Measurements from ENCODE around the gene C1orf167.
A peak's percentile ranks its signal among the peaks of the same experiment; 100 is the strongest.
"Not testable (repeated sequence)": the region's sequence is repeated elsewhere in the genome, so short reads cannot be mapped to it uniquely, and the experiment has no call there.

C1orf167 gene

DNA sequence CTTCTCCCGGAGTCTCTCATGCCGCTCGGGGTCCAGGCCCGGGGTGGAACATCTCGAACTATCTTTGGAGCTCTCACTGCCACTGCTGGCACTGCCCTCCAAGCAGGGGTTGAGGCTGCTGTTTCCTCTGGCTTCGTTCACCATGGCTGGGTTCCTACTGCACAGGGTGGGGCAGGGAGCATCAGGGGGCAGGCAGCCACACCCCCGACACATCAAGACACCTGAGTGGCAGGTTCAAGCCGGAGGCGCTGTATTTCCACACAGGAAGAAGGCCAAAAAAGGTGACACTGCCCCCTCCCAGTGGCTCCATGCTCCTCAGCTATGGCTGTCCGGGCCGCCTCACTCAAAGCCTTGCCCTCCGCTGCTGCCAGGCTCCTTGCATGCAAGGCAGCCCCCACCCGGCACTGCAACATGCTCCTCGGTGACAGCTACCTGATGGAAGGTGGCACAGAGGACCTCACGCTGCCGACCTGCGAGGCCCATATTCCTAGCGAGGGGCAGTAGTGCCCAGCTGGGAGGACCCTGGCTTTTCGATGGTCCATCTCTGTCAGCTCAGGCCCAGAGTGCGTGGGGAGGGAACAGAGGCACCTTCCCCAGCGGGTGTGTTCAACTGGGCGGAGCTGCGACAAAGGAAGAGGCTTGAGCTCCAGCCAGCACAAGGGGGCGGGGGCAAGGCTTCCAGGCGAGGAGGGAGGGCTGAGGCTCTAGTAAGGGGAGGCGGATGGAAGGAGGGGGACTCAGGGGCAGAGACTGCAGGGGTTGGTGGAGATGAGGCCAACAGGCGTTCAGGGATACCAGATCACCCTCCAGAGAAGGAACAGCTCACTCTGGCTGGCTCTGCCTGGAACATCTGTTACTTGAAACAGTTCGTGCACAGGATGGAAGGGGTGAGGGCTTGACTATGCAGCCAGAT, 41.2 kb downstream of the C1orf167 start:
- peak; percentile 97 for DNase-seq

DNA sequence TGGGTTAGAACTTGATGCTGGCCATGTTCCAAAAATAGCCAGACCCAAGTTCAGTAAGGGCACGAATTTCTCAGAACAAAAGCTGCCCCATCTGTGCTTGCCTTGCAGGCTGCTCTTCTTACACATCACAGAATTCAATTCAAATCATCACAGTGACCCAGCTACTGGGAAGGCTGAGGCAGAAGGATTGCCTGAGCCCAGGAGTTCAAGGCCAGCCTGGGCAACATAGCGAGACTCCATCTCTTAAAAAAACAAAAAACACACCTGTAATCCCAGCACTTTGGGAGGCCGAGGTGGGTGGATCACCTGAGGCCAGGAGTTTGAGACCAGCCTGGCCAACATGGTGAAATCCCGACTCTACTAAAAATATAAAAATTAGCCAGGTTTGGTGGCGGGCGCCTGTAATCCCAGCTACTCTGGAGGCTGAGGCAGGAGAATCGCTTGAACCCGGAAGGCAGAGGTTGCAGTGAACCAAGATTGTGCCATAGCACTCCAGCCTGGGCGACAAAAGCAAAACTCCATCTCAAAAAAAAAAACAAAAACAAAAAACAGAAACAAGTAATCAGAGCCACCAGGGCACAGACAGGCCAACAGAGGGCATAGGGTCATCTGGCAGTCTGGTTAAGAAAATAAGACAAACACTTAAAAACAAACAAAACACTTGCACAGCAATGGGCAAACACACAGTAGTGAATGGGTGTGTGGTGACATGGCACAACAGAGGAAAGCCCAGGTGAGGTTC, 42.1 kb downstream of the C1orf167 start:
- DNase-seq = not testable (repeated sequence)

DNA sequence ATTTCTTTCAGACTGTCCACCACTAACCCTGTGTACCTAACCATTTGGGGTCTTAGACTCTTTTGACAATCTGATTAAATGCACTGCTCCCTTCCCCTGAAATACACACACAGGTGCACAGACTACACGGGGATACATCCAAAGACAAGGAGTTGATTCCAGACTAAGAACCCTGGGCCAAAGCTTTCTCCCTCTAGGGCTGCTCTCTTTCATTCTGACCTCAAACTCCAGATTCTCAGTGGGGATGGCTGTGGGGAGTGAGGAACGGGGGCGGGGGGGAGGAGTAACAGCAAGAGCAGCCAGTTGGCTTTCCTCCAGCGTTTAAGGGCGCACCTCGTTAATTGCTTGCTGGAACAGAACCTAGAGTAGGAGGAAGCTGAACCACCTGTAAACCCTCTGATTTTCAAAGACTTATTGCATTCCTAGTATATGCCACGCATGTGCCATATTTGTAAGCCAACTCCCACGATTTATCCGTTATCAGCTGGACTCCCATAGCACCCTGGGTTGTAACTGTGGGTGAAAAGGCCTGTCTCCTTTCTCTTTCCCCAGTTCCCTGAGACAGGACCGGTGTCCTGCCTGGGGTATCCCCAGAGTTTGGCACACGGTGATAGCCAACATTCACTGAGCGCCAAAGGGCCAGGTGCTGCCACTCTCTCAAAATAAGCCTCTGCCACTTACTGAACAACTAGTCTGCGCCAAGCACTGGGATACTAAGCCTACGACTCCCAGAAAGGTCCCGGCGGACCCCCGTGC, 42.9 kb downstream of the C1orf167 start:
- peak; percentile 74 for DNase-seq

DNA sequence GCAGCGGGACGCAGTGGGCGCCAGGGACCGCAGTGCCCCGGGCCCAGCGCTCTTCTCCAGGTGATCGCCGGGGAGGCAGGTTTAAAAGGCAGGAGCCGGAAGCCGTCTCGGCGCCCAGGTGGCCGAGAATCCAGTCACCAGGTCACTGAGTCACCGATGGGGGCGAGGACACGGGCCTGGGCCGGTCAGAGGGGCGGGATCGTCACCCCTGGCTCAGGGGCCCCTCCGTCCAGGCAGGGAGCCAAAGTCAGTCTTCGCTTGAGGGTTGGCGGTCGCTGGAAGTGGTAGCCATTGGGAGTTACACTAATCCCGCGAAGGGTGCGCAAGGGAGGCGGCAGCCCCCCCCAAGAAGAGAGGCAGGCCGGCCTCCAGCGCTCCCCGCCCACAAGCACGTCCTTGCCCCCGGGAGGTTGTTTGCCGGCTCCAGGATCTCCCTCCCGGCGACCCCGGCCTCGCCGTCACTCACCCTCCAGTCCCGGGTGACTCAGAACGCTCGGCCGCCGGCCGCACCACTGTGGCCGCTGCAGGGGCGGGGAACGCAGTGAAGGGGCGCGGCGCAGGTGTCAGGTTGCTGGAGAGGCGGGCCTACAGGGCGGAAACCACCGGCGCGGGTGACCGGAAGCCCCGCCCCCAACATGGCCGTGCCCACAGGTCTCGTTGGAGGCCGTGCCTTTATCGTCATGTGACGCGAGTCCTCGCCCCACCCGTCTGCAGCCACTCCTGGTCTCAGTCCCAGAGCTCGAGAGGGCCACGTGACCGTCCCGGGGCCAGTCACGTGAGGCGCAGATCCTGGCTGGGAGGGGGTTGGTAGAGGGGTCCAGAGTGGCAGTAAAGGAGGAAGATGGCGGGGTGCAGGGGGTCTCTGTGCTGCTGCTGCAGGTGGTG, 43.7 kb downstream of the C1orf167 start, which contains the start of the genes CLCN6 and MTHFR:
Gene CLCN6, plus strand, starts transcription at position 770 of the 885 bp plus-strand sequence. Its CDS starts 72 bp downstream, at position 842.
Gene MTHFR, minus strand, starts transcription at position 543 of the 885 bp plus-strand sequence. CDS start 2,848 bp downstream, outside the sequence.
- DNase-seq = peak; percentile 100

DNA sequence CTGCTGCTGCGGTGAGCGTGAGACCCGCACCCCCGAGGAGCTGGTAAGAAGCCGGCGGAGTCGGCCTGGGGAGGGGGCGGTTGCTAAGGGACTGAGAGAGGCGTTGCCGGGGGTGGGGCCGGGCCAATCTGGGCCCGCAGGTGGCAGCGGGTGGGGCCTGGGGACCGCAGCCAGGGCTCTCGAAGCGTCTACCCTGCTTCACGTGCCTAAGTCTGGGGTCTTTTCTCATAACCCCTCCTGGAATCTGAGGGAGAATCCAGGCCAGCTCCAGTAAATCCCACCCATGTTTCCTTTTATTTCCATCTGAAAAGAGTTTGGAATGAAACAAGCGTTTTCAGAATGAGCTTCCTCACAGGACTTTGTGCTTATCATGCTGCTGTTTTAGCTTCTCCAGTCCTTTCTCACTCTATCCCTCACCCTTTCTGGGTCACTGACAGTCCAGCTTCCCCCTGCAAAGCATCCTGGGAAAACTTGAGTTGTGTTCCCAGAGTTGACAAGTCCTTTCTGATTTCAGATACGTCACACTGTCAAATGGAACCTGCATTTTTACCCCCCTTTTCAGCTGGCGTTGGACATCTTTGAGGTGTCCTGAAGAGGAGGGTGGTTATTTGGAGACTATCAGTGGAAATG, 44.4 kb downstream of the C1orf167 start:
- peak; percentile 81 for DNase-seq

DNA sequence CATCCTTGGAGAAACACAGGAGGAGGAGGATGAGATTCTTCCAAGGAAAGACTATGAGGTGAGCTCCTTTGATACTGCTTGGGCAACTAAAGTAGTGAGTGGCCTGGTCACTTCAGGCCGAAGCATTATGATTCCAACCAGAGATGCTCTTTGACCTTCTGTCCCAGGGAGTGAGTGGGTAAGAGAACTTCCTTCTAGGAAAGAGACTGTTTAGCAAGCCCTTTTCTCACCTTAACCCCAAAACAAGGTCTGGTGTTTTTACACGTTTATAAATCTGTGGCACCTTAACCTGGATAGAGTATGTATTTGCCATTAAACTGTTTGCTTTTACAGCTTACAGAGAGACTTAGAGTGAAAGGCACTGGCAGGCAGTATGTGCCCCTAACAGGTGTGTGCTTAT, 45.1 kb downstream of the C1orf167 start:
- DNase-seq = no peak

DNA sequence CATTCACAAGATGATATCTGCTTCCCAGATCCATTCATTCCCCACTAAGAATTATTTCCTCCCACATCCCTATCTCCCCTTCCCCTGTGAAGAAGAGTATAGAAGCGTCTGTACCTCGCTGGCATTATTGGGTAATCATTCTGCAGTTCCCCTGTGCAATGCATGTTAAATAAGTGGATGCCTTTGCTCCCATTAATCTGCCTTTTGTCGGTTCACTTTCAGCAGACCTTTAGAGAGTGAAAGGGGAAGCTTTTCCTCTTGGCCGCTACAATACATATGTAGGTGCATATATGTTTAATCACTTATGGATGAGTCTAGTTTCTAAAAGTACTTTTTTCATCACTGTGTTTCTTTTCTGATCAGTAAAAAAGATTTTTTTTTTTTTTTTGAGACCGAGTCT, 51.0 kb downstream of the C1orf167 start:
- no peak for DNase-seq

DNA sequence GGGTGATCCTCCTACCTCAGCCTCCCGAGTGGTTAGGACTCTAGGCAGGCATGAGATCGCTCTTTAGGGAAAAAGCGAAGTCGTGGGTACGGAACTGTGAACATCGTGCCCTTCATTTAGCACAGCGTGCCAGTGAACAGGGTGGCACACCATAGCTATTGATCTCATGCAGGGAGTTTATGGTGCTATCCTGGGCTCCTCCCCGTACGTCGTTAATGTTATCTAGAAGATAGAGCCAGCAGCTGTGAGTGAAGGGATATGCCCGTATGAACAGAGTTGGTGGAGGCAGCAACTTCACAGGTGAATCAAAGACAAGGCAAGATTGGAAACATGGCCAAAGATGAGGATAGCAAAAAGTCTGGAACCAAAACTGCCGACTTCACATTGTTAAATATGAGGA, 55.2 kb downstream of the C1orf167 start:
- DNase-seq = no peak

DNA sequence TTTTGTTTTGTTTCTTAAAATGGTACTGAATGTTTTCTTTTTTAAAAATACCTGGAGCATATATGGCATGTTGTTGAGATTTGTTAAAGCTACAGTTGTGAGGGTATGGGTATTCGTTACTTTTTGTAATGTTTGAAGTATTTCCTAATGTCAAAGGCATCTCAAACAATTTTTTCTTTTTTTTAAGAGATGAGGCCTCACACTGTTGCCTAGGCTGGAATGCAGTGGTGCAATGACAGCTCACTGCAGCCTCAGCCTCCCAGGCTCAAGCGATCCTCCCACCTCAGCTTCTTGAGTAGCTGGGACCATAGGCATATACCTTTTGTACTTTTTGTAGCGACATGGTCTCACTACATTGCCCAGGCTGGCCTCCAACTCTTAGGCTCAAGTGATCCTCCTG, 60.1 kb downstream of the C1orf167 start:
- DNase-seq = no peak

DNA sequence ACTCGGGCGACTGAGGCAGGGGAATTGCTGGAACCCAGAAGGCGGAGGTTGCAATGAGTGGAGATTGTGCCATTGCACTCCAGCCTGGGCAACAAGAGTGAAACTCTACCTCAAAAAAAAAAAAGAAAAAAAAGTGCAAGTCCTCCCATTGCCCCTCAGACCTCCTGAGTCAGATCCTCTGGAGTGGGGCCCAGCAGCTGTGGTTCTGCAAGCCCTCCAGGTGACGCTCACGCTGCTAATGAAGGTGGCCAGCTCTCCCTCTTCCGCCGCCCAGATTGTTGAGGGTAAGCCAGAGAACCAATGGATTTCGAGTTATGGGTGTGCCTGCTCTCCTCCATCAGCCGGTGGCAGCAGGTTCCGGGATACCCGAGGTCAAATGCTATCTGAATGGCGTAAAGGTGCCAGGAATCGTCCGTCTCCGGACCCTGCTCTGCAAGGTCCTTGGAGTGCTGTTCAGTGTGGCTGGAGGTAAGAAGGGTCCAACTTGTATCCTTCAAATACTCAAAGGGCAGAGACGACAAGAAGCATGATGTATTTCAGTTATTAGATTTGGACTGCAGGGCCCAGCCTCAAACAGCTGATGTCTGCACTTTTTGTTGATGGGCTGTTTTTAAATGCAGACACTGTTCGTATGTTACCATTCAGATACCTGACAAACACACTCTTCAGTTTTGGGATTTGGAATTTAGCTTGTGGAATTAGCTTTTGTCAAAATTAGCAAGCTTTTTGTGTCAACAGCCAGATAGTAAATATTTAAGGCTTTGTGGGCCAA, 61.6 kb downstream of the C1orf167 start:
- no peak for DNase-seq

DNA sequence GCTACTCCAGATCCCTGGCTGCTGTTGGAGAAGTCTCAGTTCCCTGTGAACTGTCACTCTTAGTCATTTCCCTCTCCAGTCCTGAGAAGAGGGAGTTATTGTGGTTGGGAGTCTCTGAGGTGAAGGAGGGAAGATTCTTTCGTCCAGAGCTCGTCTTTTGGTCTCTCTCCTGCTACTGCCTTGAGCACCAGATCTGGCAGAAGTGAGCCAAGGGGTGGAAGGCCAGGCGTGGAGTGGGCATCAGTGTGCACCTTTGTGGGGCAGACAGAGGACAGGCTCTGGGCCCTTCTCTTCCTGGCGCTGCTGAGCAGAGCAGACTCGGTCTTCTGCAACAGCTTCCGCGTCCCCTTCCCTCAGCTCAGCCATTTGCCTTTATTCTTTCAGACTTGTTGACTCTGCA, 63.1 kb downstream of the C1orf167 start:
- DNase-seq = no peak

DNA sequence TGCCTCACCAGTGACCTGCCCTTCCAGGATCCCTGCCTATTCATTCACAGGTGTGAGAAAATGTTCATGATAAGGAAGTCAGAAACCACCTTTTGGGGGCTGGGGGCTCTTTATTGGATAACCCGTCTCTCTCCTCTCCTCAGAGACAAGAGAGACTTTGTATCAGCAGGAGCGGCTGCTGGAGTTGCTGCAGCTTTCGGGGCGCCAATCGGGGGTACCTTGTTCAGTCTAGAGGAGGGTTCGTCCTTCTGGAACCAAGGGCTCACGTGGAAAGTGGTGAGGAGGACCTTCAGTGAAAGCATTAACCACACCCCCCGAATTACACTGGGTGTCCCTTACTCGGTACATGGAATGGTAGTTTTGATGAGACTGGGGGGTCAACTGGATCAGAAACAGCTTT, 65.0 kb downstream of the C1orf167 start:
- no peak for DNase-seq

DNA sequence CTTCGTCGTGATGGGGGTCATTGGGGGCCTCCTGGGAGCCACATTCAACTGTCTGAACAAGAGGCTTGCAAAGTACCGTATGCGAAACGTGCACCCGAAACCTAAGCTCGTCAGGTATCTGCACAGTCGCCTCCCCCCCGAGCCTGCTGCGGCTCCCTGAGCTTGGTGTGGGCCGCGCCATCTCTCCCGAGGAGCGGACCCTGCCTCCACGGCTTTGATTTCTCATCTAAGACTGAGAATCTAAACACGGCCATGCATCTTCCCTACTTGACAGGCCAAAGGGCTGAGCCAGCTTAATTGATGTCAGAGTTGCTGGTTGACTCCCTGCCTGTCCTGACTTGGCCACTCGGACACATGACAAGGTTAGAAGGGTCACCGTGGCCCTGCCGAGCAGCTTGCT, 66.5 kb downstream of the C1orf167 start:
- DNase-seq = no peak

DNA sequence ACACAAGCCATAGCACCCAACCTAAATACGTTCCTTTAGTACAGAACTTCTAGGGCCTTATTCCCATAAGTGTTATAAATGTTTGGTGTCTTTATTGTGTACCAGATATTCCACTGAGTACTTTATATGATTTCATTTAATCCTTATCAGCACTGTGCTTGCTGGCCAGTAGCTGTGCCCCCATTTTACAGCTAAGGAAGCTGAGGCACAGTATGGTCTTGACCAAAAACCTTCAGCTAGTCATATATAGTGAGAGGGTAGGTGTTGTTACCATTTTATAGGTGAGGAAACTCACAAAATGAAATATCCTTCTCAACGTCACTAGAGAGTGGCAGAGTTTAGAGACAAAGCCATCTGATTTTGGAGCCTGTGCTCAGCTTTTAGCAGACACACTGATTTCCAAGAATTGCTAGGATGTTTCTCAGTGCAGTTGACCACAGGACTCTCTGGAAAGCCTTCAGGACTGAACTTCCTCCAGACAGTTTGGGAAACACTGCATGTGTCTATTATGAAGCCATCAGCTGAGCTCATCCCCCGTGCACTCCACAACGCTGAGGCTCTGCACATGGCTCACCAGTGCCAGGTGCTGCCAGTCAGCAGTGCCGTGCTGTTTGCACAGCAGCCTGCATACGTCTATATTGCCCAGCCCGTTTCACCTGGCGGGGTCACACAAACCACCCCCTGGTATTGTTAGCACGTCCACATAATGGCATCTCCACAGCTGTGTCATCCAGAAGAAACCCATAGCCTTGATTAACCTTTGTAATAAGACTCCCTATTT, 70.1 kb downstream of the C1orf167 start:
- DNase-seq = peak; percentile 55

DNA sequence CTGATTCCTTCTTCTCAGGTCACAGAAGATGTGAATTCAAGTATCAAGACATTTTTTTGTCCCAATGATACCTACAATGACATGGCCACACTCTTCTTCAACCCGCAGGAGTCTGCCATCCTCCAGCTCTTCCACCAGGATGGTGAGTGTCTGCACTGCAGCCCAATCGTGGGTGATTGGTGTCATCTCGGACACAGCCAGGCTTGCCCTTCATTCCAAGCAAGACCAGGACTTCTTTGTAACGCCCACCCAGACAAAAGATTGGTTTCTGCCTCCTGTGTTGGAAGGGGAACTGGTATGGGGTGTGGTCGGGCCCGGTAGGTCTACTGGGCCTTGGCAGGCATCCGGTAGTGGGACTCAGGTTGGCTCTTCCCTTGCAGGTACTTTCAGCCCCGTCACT, 71.5 kb downstream of the C1orf167 start:
- no peak for DNase-seq

DNA sequence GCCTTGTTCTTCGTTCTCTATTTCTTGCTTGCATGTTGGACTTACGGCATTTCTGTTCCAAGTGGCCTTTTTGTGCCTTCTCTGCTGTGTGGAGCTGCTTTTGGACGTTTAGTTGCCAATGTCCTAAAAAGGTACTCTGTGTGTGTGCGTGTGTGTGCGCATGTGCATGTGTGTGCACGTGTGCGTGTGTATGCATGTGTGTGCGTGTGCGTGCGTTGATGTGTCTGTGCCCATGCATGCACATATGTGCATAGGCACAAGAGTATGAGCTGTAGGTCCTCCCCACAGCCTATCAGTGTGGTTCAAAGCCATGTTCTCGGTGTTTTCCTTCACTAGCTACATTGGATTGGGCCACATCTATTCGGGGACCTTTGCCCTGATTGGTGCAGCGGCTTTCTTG, 71.9 kb downstream of the C1orf167 start:
- DNase-seq = no peak

DNA sequence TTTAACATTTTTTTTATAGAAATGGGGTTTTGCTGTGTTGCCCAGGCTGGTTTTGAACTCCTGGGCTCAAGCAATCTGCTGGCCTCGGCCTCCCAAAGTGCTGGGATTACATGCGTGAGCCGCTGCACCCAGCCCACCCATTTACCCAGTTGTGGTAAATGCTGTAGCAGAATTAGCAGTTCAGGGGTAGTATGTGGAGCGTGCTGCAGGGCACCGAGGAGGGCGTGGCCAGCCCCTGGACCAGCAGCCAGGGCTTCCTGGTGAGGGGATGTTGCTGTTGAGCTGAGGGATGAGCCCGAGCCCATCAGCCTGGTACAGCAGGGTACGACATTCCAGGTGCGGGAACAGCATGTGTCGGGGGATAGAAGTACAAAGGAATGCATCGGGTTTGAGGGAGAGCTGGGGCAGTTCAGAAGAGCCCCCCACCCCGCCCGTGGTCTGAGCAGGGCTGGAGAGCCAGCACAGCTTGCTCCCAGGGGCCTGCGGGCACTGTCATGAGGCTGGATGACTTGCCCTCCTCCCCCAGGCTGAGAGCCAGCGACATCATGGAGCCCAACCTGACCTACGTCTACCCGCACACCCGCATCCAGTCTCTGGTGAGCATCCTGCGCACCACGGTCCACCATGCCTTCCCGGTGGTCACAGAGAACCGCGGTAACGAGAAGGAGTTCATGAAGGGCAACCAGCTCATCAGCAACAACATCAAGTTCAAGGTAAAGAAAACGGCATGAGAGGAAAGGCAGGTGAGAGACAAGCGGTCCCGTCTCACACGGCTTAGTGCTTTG, 73.6 kb downstream of the C1orf167 start:
- DNase-seq = no peak

DNA sequence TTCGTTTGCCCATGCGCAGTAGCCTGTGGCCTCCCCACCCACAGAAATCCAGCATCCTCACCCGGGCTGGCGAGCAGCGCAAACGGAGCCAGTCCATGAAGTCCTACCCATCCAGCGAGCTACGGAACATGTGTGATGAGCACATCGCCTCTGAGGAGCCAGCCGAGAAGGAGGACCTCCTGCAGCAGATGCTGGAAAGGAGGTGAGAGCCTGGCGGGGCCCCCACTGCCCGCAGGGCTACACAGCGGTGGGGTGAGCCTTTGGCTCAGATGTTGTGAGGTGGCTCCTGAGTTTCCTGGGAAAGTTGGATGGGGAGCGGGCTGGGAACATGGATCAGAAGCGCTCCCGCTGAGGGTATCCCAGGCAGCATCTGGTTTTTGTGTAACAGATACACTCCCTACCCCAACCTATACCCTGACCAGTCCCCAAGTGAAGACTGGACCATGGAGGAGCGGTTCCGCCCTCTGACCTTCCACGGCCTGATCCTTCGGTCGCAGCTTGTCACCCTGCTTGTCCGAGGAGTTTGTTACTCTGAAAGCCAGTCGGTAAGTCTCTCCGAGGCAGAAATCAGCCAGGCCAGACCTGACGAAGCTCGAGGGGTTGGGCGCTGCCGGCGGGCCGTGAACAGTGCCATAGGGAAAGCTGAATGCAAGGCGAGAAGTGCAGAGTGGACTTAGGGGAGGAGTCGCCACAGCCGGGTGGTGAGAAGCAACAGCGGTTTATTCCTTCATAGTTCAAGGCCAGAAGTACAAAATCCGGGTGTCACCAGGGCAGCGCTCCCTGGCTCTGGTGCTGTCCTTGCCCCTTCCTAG, 75.2 kb downstream of the C1orf167 start:
- no peak for DNase-seq
